GM12878 (cell line): ENCODE measurements around the gene NT5C2.

ENCODE experiments used
- NR2C1 ChIP-seq: fragments of 450-650 bp; IDR thresholded peaks from 2 replicates; pipeline ENCODE4 v1.6.1; 2017; ENCODE audit warnings: antibody characterized with exemption, mild to moderate bottlenecking, moderate library complexity
- PAX5 ChIP-seq: IDR thresholded peaks from 2 replicates; pipeline ENCODE4 v1.6.1; 2011; ENCODE audit warnings: low read depth, low read length, borderline replicate concordance
- POLR2AphosphoS5 ChIP-seq: IDR thresholded peaks from 2 replicates; pipeline ENCODE4 v1.6.1; 2011; ENCODE audit warnings: mild to moderate bottlenecking, low read length, inconsistent platforms
- RAD21 ChIP-seq: IDR thresholded peaks from 2 replicates; pipeline ENCODE4 v1.6.1; 2011; ENCODE audit warnings: mild to moderate bottlenecking, low read depth, low read length, moderate library complexity; ENCODE audit not compliant: insufficient read depth
- REST ChIP-seq: IDR thresholded peaks from 2 replicates; pipeline ENCODE4 v1.6.1; 2012; ENCODE audit warnings: mild to moderate bottlenecking, low read depth, low read length
- RFX5 ChIP-seq: IDR thresholded peaks from 2 replicates; pipeline ENCODE4 v1.6.1; 2011; ENCODE audit warnings: low read depth, low read length, improper control_type of control experiment
- SIN3A ChIP-seq: IDR thresholded peaks from 2 replicates; pipeline ENCODE4 v1.6.1; 2012; ENCODE audit warnings: low read depth, low read length, improper control_type of control experiment
- SREBF1 ChIP-seq: IDR thresholded peaks from 2 replicates; pipeline ENCODE4 v1.6.1; 2012; ENCODE audit warnings: mild to moderate bottlenecking, low read length
- ZBTB33 ChIP-seq: fragments of 450-650 bp; IDR thresholded peaks from 2 replicates; pipeline ENCODE4 v1.6.1; 2017; ENCODE audit warnings: mild to moderate bottlenecking
- ZNF217 ChIP-seq: fragments of 450-650 bp; IDR thresholded peaks from 2 replicates; pipeline ENCODE4 v1.6.1; 2017; ENCODE audit warnings: antibody characterized with exemption, mild to moderate bottlenecking
- ZNF24 ChIP-seq: fragments of 450-650 bp; IDR thresholded peaks from 2 replicates; pipeline ENCODE4 v1.6.1; 2017; ENCODE audit warnings: antibody characterized with exemption, mild to moderate bottlenecking
- ZNF592 ChIP-seq: fragments of 450-650 bp; IDR thresholded peaks from 2 replicates; pipeline ENCODE4 v1.6.1; 2017; ENCODE audit warnings: mild to moderate bottlenecking, moderate library complexity
- TF ChIP-seq, protein P1 (sequence below), 3 experiments: IDR thresholded peaks in 2 of 3; conservative IDR thresholded peaks in 1 of 3; 2 replicates each; pipeline ENCODE4 v1.5.1; 2011; ENCODE audit warnings: low read depth in 3 of 3, low read length in 3 of 3, mild to moderate bottlenecking in 3 of 3, control low read depth in 2 of 3, moderate library complexity in 2 of 3, inconsistent platforms in 1 of 3, mixed read lengths in 1 of 3; ENCODE audit not compliant: control insufficient read depth in 2 of 3, insufficient read depth in 1 of 3; ENCODE audit errors: extremely low read depth in 1 of 3

DNA sequence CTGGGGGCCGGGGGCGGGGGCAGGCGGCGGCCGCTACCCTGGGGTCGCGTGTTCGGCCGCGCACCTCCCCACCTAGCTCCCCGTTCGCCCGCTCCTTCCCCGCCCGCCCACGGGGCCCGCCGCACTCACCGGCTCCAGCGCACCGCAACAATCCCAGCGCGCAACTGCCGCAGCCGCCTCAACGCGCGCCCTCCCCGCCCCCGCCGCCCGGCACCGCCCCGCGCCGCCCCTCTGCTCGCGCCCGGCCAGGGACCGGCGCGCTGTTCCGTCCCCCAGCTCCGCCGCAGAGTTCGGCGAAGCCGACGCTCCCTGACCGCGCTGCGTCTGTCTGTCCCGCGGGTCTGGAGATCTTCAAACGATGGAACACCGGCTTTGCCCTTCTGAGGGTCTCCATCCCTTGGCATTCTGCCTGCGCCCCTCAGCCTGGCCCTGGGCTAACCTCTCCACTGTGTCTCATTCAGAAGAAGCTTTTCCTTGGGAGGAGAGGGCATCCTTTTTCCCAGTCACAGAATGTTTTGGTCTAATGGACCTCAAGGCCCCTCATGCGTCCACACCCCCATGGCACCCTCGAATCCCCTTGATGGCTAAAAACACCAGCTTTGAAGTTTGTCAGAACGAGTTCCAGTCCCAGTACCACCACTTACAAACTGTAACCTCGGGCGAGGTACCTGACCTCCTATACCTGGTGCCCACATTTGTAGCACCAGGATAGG lies at the start of gene NT5C2:
- TF ChIP-seq REST (no peak), ZBTB33 (no peak), SREBF1 (no peak), ZNF217 (0 out of 2 replicates have a peak, but pooled peaks have one; percentile 11), NR2C1 (no peak), POLR2AphosphoS5 (0 out of 2 replicates have a peak, but pooled peaks have one; percentile 27), RFX5 (no peak), ZNF592 (no peak), SIN3A (no peak), ZNF24 (no peak), RAD21 (no peak), PAX5 (no peak)
- TF ChIP-seq, protein P1, sequence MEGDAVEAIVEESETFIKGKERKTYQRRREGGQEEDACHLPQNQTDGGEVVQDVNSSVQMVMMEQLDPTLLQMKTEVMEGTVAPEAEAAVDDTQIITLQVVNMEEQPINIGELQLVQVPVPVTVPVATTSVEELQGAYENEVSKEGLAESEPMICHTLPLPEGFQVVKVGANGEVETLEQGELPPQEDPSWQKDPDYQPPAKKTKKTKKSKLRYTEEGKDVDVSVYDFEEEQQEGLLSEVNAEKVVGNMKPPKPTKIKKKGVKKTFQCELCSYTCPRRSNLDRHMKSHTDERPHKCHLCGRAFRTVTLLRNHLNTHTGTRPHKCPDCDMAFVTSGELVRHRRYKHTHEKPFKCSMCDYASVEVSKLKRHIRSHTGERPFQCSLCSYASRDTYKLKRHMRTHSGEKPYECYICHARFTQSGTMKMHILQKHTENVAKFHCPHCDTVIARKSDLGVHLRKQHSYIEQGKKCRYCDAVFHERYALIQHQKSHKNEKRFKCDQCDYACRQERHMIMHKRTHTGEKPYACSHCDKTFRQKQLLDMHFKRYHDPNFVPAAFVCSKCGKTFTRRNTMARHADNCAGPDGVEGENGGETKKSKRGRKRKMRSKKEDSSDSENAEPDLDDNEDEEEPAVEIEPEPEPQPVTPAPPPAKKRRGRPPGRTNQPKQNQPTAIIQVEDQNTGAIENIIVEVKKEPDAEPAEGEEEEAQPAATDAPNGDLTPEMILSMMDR (IDR thresholded peaks at IDR 0.05 in 2 of 3, conservative IDR thresholded peaks at IDR 0.05 in 1 of 3; ENCODE audit: control insufficient read depth in 2 of 3, extremely low read depth in 1 of 3, insufficient read depth in 1 of 3, low read depth in 3 of 3, low read length in 3 of 3), result no peak
